Measurements from ENCODE around the gene ADARB2. TPM values are rescaled to one million over a fixed set of nuclear protein-coding genes. Genes with fewer than 3 reads are reported as not detected.

Gene ADARB2
- total RNA-seq, 1 donor from 2014 or later = 1.3 TPM

GRCh38 chr10:1293636-1294435 is 443.5 kb downstream of the ADARB2 start:
- no peak for DNase-seq (ENCODE audit: low spot score)

- no peak for DNase-seq (ENCODE audit: low spot score)
Measured at GRCh38 chr10:1293157-1293556, 444.2 kb downstream of the ADARB2 start.

GRCh38 chr10:1292611-1293031 is 444.7 kb downstream of the ADARB2 start:
- DNase-seq (ENCODE audit: low spot score) = no peak

- no peak for DNase-seq (ENCODE audit: low spot score)
Measured at GRCh38 chr10:1291178-1292090, 445.9 kb downstream of the ADARB2 start.

GRCh38 chr10:1290071-1290471 is 447.3 kb downstream of the ADARB2 start:
- DNase-seq (ENCODE audit: low spot score) = no peak

GRCh38 chr10:1289591-1289990 is 447.7 kb downstream of the ADARB2 start:
- DNase-seq (ENCODE audit: low spot score) = no peak

- no peak for DNase-seq (ENCODE audit: low spot score)
Measured at GRCh38 chr10:1287971-1288401, 449.3 kb downstream of the ADARB2 start.

- DNase-seq (ENCODE audit: low spot score) = no peak
Measured at GRCh38 chr10:1287487-1287886, 449.8 kb downstream of the ADARB2 start.

- DNase-seq (ENCODE audit: low spot score) = peak; percentile 6
Measured at GRCh38 chr10:1284076-1284475, 453.2 kb downstream of the ADARB2 start.

- DNase-seq (ENCODE audit: low spot score) = peak; percentile 4
Measured at GRCh38 chr10:1281405-1281782, 455.9 kb downstream of the ADARB2 start.

- peak; percentile 3 for DNase-seq (ENCODE audit: low spot score)
Measured at GRCh38 chr10:1280466-1281404, 456.6 kb downstream of the ADARB2 start.

- DNase-seq (ENCODE audit: low spot score) = no peak
Measured at GRCh38 chr10:1278306-1278705, 459.0 kb downstream of the ADARB2 start.

- DNase-seq (ENCODE audit: low spot score) = no peak
Measured at GRCh38 chr10:1274701-1275544, 462.4 kb downstream of the ADARB2 start.

- no peak for DNase-seq (ENCODE audit: low spot score)
Measured at GRCh38 chr10:1274111-1274661, 463.1 kb downstream of the ADARB2 start.

GRCh38 chr10:1273372-1274105 is 463.8 kb downstream of the ADARB2 start:
- DNase-seq (ENCODE audit: low spot score) = no peak

- no peak for DNase-seq (ENCODE audit: low spot score)
Measured at GRCh38 chr10:1272777-1273161, 464.6 kb downstream of the ADARB2 start.

- DNase-seq (ENCODE audit: low spot score) = no peak
Measured at GRCh38 chr10:1272079-1272776, 465.1 kb downstream of the ADARB2 start.

GRCh38 chr10:1270906-1271305 is 466.4 kb downstream of the ADARB2 start:
- DNase-seq (ENCODE audit: low spot score) = no peak

- DNase-seq (ENCODE audit: low spot score) = peak; percentile 6
Measured at GRCh38 chr10:1270490-1270889, 466.8 kb downstream of the ADARB2 start.

Measured in mucosa of gallbladder (tissue), 1 donor.